HG03439 (cell line): ENCODE results near the gene CNDP2.
A peak's percentile ranks its signal among the peaks of the same experiment; 100 is the strongest.
"Not testable (repeated sequence)": the region's sequence is repeated elsewhere in the genome, so short reads cannot be mapped to it uniquely, and the experiment has no call there.

ENCODE experiments used
- ATAC-seq: cut with Tn5 transposase; IDR thresholded peaks from one replicate; pipeline ENCODE4 v1.9.1; 2021; ENCODE audit warnings: mild to moderate bottlenecking, moderate library complexity; ENCODE audit not compliant: unreplicated experiment

The CNDP2 gene

DNA sequence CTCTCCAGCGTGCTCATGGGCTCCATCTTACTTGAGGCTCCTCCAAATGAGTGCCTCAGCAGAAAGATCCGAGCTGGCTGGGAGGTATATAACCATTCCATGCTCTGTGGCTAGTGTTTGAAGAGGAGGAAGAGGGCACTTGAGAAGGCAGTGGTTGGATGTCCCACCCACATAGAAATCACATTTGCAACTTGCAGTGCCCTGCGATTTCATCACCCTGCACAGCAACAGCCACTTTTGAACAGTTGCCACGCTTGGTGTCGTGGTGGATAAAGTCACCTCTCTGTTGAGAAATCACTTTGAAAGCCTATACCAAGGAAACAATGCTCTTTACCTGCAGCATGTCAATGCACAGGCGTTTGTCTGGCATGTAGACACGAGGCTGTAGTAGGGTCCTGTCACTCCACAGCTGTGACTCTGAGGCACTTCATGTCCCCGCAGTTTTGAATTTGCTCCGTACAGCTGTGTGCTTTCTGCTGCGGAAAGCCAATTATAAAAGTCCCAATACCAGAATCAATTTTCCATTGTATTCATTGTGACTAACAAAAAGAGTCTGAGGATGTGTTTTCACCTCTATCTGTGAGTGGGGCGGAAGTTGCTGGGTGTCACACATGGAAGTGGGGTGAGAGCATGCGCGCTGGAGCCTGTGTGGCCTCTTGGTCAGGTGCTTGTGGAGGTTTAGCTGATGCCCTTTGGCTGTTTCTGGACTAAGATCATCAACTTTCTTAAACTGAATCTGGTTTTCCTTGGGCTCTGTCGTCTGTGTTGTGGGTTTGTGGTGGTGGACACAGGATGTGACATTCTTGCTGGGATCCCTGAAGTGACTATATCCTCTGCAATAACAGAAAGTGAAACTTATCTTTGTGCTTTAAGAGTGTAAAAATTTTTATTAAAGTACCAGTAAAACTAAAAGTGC, 2.8 kb downstream of the CNDP2 start:
- peak; percentile 32 for ATAC-seq

DNA sequence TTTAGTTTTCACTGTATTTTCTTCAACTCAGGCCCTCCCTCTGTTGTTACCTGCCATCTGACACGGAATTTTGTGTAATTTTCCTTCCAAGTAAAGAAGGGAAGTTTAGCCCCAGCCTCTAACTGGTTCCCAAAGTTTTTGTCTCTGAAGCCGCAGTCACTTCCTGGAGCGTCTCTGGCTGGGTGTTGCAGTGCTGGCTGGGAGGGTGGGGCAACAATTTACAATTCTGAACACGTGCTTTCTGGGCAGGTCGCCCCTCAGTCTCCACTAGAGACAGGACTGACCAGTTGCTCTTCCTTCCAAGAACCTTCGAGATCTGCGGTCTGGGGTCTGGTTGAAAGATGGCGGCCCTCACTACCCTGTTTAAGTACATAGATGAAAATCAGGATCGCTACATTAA, 3.5 kb downstream of the CNDP2 start:
- peak; percentile 45 for ATAC-seq

DNA sequence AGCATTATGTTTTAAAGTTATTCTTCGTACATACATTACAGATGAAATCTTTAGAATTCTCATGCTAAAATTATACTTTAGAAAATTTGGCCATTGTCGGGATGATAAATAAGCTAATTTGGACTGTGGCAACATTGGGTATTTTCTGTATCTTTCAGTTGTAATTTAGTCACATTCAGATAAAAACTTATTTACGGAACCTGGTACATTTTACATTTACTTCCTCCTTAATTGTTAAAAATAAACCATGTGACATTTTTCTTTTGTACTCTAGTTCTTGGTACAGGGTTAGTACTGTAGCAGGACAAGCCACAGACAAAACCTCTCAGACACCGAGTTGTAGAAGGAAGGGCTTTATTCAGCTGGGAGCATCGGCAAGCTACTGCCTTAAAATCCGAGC, 4.2 kb downstream of the CNDP2 start:
- ATAC-seq: no peak

- not testable (repeated sequence) for ATAC-seq
Observed at GRCh38 chr18:74500774-74501173, 4.6 kb downstream of the CNDP2 start.

- no peak for ATAC-seq
Observed at GRCh38 chr18:74501386-74501785, 5.2 kb downstream of the CNDP2 start.

DNA sequence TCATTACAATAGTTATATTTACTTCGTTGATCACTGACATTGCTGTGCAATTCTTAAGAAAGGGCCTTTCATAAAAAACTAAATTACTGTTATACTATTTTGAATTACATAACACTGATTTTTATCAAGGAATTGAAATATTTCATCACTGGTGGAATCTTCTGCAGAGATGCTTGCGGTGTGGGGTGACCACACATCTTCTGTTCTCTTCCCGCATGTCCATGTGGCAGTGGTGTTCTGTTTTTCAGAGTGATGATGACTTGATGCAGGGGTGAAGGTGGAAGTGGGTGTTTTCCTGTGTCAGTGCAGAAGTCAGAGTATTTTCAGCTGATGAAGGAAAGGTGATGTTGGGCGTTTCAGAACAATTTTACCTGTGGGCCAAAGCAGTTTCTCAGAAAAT, 7.0 kb downstream of the CNDP2 start:
- no peak for ATAC-seq

- no peak for ATAC-seq
Observed at GRCh38 chr18:74505776-74506175, 9.6 kb downstream of the CNDP2 start.

- ATAC-seq: no peak
Observed at GRCh38 chr18:74506448-74507084, 10.4 kb downstream of the CNDP2 start.

GRCh38 chr18:74507097-74507881, 11.1 kb downstream of the CNDP2 start:
- ATAC-seq: no peak

DNA sequence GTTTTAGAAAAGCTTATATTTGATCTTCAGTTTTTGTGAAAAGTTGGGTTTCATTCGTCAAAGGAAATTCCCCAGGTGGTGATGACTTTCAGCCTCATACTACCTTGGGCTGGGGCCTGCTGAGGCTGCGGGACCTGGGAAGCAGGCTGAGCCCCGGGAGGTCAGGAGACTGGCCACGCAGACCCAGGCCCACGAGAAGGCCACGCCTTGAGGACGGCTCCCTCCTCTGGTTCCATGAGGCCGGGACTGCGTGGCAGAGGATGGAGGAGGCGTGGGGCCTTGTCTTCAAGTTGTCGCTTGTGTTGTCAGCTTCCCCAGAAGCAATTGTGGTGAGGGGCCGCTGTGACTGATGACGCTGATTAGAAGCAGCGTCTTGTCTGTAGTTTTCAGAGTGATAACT, 11.8 kb downstream of the CNDP2 start:
- no peak for ATAC-seq

- ATAC-seq: no peak
Observed at GRCh38 chr18:74508366-74508765, 12.2 kb downstream of the CNDP2 start.

DNA sequence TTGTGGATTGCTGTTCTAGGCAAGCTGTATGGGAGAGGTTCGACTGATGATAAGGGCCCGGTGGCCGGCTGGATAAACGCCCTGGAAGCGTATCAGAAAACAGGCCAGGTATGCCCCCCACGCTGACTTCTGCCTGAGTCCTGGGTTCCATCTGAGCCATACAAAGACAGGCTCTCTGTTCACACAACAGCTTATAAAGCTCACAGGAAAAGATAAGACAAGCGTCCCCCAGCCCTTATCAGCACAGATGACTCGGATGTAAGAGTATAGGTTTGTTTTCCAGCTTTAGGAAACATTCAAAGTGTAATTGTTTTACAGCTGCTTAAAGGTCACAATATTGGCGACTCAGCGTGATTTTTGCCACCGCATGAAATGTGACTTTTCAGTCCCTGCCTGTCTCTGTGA, 12.7 kb downstream of the CNDP2 start:
- ATAC-seq: no peak

- ATAC-seq: no peak
Observed at GRCh38 chr18:74509856-74510769, 13.9 kb downstream of the CNDP2 start.

- ATAC-seq: no peak
Observed at GRCh38 chr18:74510770-74511095, 14.6 kb downstream of the CNDP2 start.

DNA sequence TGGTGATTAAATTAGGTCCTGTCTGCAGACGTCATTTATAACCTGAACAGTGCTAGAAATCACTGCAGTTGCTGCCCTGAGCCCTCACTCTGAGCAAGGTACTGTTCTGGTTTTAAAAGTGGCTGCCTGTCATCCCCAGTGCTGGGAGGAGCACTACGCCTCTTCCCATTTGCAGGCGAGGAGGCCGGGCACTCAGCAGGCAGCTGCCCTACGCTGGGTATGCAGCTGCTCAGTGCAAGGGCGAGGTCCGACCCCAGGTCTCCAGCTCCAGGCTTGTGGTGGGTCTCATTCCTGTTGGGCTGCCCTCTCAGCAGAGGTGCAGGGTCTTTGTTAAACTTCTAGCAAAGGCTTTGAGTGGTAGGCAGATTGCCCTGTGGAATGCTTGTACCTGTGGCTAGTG, 15.7 kb downstream of the CNDP2 start:
- ATAC-seq: no peak

DNA sequence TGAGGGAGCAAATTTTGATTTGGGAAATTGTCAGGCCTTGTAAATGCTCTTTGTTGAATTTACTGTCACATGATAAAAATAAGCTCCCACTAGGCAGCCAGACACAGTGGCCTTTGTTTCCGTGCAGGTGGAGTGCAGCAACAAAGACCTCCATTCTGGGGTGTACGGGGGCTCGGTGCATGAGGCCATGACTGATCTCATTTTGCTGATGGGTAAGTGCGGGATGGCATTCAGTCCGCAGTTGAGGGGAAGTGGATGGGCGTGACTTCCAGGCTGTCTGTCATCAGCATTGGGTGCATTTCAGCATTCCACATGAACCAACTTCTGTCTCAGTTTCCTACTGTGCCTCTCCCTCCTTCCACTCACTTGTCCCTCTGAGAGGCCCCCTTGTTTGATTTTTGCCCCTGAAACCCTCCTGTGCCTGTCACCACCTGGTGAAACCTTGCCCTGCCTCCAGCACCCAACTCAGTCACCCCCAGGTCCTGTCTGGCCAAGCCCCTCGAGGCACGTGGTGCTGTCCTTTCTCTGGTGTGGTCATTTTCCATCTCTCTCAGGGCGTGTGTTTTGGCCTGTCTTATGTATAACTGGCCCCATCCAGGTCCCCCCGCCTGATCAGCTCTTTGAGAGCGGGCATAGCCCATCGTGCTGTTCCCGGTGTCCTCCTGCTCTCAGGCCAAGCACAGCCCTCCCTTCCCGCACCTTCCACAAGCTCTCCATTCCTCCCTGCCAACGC, 16.3 kb downstream of the CNDP2 start:
- ATAC-seq: no peak

DNA sequence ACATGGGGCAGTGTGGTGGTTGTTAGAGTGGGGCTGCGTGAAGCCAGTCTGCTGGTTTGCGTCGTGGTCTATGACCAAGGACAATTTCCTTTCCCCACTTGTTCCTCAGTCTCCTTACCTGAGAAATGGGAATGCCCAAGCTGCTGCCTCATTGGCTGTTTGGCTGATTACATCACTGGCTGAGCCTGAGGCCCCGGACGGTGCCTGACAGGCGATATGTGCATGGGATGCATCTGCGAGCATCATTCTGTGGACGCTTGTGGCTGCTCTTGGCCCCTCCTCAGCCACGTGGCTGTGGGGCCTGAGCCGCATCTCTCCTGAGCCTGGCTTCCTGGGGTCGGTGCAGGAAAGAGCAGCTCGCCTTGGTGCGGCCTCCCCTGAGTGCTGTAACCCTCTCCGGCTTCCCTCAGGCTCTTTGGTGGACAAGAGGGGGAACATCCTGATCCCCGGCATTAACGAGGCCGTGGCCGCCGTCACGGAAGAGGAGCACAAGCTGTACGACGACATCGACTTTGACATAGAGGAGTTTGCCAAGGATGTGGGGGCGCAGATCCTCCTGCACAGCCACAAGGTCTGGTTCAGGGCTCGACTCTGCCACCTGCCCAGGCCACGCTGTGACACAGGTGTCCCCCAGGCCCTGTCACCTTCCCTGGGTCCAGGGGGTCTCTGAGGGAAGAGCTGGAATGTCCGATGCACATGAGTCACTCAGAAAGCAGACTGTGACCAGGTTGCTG, 17.2 kb downstream of the CNDP2 start:
- ATAC-seq: no peak

GRCh38 chr18:74513883-74514205, 17.7 kb downstream of the CNDP2 start:
- ATAC-seq: no peak

DNA sequence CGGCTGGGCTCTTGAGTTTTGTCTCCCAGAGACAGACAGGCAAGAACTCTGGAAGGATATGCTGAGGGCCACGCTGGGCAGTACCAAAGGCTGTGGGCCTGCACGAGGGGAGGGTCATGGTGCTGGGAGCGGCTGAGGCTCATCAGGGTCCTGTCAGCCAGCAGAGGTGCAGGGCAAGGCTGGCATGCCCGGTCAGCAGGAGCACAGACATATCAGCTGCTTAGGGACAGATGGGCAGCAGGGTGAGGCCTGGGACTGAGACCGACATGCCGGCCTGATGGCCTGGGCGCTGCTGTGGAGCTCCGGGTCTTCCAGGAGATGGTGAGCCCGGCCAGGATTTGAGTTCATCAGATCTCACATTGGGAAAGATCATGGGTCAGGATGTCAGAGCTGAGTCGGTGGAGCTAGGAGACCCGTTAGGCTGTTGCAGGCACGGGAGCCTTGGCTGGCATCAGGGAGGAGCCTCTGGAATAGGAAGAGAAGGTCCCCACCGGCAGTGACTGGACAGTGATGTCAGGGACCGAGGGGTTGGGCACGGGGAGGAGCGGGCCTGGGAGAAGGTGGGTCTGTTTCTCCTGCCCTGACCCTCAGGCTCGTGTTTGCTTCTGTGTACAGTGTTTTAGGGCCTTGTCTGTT, 18.8 kb downstream of the CNDP2 start:
- no peak for ATAC-seq
